MM.1S (cell line): Measurements from ENCODE around the gene CALHM3.
A peak's percentile ranks its signal among the peaks of the same experiment; 100 is the strongest.

Experiments
- DNase-seq: peaks from one replicate; pipeline ENCODE4 v3.0.0-alpha.2; 2015
- H2AFZ ChIP-seq: fragments of 300-600 bp; sonication (generic); 2 replicates; pipeline ENCODE4 v1.6.0; 2016; ENCODE audit warnings: antibody characterized with exemption, low read length
- H3F3A ChIP-seq: fragments of 300-600 bp; sonication (generic); 2 replicates; pipeline ENCODE4 v1.6.1; 2016; ENCODE audit warnings: mild to moderate bottlenecking, antibody characterized with exemption, low read length, moderate library complexity, mixed read lengths; ENCODE audit not compliant: insufficient read depth
- H3K27ac ChIP-seq: fragments of 300-600 bp; sonication (generic); 2 replicates; pipeline ENCODE4 v1.5.1; 2016; ENCODE audit warnings: mild to moderate bottlenecking, low read length
- H3K27me3 ChIP-seq: fragments of 300-600 bp; sonication (generic); replicated peaks from 2 replicates; pipeline ENCODE4 v1.6.0; 2016; ENCODE audit warnings: low read length; ENCODE audit not compliant: insufficient read depth
- H3K36me3 ChIP-seq: fragments of 300-600 bp; sonication (generic); replicated peaks from 2 replicates; pipeline ENCODE4 v1.6.1; 2016; ENCODE audit warnings: mild to moderate bottlenecking, low read length, mixed read lengths; ENCODE audit not compliant: insufficient read depth
- H3K4me1 ChIP-seq: fragments of 300-600 bp; sonication (generic); 2 replicates; pipeline ENCODE4 v1.6.1; 2016; ENCODE audit warnings: low read length, mixed read lengths
- H3K4me2 ChIP-seq: fragments of 300-600 bp; sonication (generic); 2 replicates; pipeline ENCODE4 v1.6.0; 2016; ENCODE audit warnings: low read depth, low read length
- H3K4me3 ChIP-seq: fragments of 300-600 bp; sonication (generic); 2 replicates; pipeline ENCODE4 v1.5.1; 2016; ENCODE audit warnings: low read length, mixed read lengths
- H3K79me2 ChIP-seq: fragments of 300-600 bp; sonication (generic); 2 replicates; pipeline ENCODE4 v1.6.1; 2016; ENCODE audit warnings: mixed run types, low read length, mixed read lengths
- H3K9ac ChIP-seq: fragments of 300-600 bp; sonication (generic); 2 replicates; pipeline ENCODE4 v1.6.1; 2016; ENCODE audit warnings: low read length, mixed read lengths
- H3K9me2 ChIP-seq: fragments of 300-600 bp; sonication (generic); replicated peaks from 2 replicates; pipeline ENCODE4 v1.6.1; 2016; ENCODE audit warnings: mild to moderate bottlenecking, low read length, mixed read lengths; ENCODE audit not compliant: insufficient read depth
- H3K9me3 ChIP-seq: fragments of 300-600 bp; sonication (generic); replicated peaks from 2 replicates; pipeline ENCODE4 v1.6.1; 2016; ENCODE audit warnings: mild to moderate bottlenecking, low read length, mixed read lengths; ENCODE audit not compliant: insufficient read depth
- H4K20me1 ChIP-seq: fragments of 300-600 bp; sonication (generic); 2 replicates; pipeline ENCODE4 v1.6.1; 2016; ENCODE audit warnings: mild to moderate bottlenecking, low read length, moderate library complexity, mixed read lengths; ENCODE audit not compliant: insufficient read depth
- CTCF ChIP-seq: fragments of 300-600 bp; sonication (generic); IDR thresholded peaks from 2 replicates; pipeline ENCODE4 v1.5.1; 2016; ENCODE audit warnings: antibody characterized with exemption, low read length, mixed read lengths
- EZH2 ChIP-seq: fragments of 300-600 bp; sonication (generic); optimal IDR thresholded peaks from 2 replicates; pipeline ENCODE3; 2017; ENCODE audit warnings: low read depth, mild to moderate bottlenecking, antibody characterized with exemption, low read length, mixed read lengths
- EZH2phosphoT487 ChIP-seq: fragments of 300-600 bp; sonication (generic); IDR thresholded peaks from 2 replicates; pipeline ENCODE4 v1.6.1; 2018; ENCODE audit warnings: antibody characterized with exemption, low read length

Gene CALHM3

GRCh38 chr10:103455235-103455634, 23.8 kb downstream of the CALHM3 start:
- Histone ChIP-seq H3K79me2 (peaks cover 20% of the 10 kb centered on the region), H3K9ac (no peak overlapping the region), H3K4me3 (no peak overlapping the region), H4K20me1 (no peaks in the 10 kb centered on the region), H3K36me3 (no peaks in the 10 kb centered on the region), H3K9me3 (no peaks in the 10 kb centered on the region), H3K4me1 (peaks cover 18% of the 10 kb centered on the region), H3K27me3 (no peaks in the 10 kb centered on the region), H3K27ac (no peak overlapping the region), H3F3A (peaks cover 6% of the 10 kb centered on the region), H3K4me2 (no peak overlapping the region), H2AFZ (no peak overlapping the region), H3K9me2 (no peaks in the 10 kb centered on the region)
- TF ChIP-seq EZH2: no peak
- no peak for TF ChIP-seq EZH2phosphoT487
- no peak for TF ChIP-seq CTCF
- DNase-seq: no peak

- Histone ChIP-seq H3F3A (peaks cover 6% of the 10 kb centered on the region), H3K9me3 (no peaks in the 10 kb centered on the region), H3K4me1 (peaks cover 12% of the 10 kb centered on the region), H4K20me1 (no peaks in the 10 kb centered on the region), H3K4me3 (no peak overlapping the region), H2AFZ (no peak overlapping the region), H3K27ac (no peak overlapping the region), H3K9ac (no peak overlapping the region), H3K4me2 (no peak overlapping the region), H3K9me2 (no peaks in the 10 kb centered on the region), H3K36me3 (no peaks in the 10 kb centered on the region), H3K27me3 (no peaks in the 10 kb centered on the region), H3K79me2 (peaks cover 30% of the 10 kb centered on the region)
- no peak for DNase-seq
- TF ChIP-seq EZH2 (no peak), EZH2phosphoT487 (no peak), CTCF (no peak)
Observed at GRCh38 chr10:103454026-103454425, 25.0 kb downstream of the CALHM3 start.

- Histone ChIP-seq H3K9me2 (no peaks in the 10 kb centered on the region), H2AFZ (peak overlapping the region; percentile 80)
- no peak for DNase-seq
Observed at GRCh38 chr10:103452506-103453230, 26.4 kb downstream of the CALHM3 start.

More at GRCh38 chr10:103452506-103453230, 26.4 kb downstream of the CALHM3 start:
- Histone ChIP-seq H3K4me3 (peak overlapping the region; percentile 74), H3F3A (peaks cover 6% of the 10 kb centered on the region), H3K9me3 (no peaks in the 10 kb centered on the region), H3K27me3 (no peaks in the 10 kb centered on the region), H4K20me1 (no peaks in the 10 kb centered on the region), H3K27ac (no peak overlapping the region), H3K9ac (peak overlapping the region; percentile 66; the same call in 1 of the 2 replicates), H3K79me2 (peaks cover 27% of the 10 kb centered on the region), H3K36me3 (no peaks in the 10 kb centered on the region), H3K4me1 (0 out of 2 replicates have a peak, but pooled peaks cover under 1% of the 10 kb centered on the region), H3K4me2 (peak overlapping the region; percentile 85)
- TF ChIP-seq EZH2 (no peak), CTCF (no peak)
